ENCODE results near the gene NEK3.
A peak's percentile ranks its signal among the peaks of the same experiment; 100 is the strongest.
"Not testable (repeated sequence)": the region's sequence is repeated elsewhere in the genome, so short reads cannot be mapped to it uniquely, and the experiment has no call there.

NEK3 gene

GRCh38 chr13:52118095-52118494, 41.3 kb downstream of the NEK3 start:
- DNase-seq (ENCODE audit: low spot score) = no peak

- no peak for DNase-seq (ENCODE audit: low spot score)
Observed at GRCh38 chr13:52112591-52112990, 46.8 kb downstream of the NEK3 start.

- no peak for DNase-seq (ENCODE audit: low spot score)
Observed at GRCh38 chr13:52109116-52109670, 50.2 kb downstream of the NEK3 start.

GRCh38 chr13:52105841-52106240, 53.6 kb downstream of the NEK3 start:
- DNase-seq (ENCODE audit: low spot score) = no peak

- peak; percentile 40 for DNase-seq (ENCODE audit: low spot score)
Observed at GRCh38 chr13:52104624-52105023, 54.8 kb downstream of the NEK3 start.

- no peak for DNase-seq (ENCODE audit: low spot score)
Observed at GRCh38 chr13:52103386-52103785, 56.0 kb downstream of the NEK3 start.

GRCh38 chr13:52102423-52102822, 57.0 kb downstream of the NEK3 start:
- not testable (repeated sequence) for DNase-seq (ENCODE audit: low spot score)

GRCh38 chr13:52097197-52097596, 62.2 kb downstream of the NEK3 start:
- DNase-seq (ENCODE audit: low spot score) = no peak

GRCh38 chr13:52096748-52097147, 62.6 kb downstream of the NEK3 start:
- DNase-seq (ENCODE audit: low spot score) = no peak

GRCh38 chr13:52096062-52096461, 63.3 kb downstream of the NEK3 start:
- no peak for DNase-seq (ENCODE audit: low spot score)

- no peak for DNase-seq (ENCODE audit: low spot score)
Observed at GRCh38 chr13:52092087-52092486, 67.3 kb downstream of the NEK3 start.

GRCh38 chr13:52091473-52091872, 67.9 kb downstream of the NEK3 start:
- DNase-seq (ENCODE audit: low spot score) = no peak

GRCh38 chr13:52085421-52085820, 74.0 kb downstream of the NEK3 start:
- DNase-seq (ENCODE audit: low spot score) = no peak

- not testable (repeated sequence) for DNase-seq (ENCODE audit: low spot score)
Observed at GRCh38 chr13:52084981-52085380, 74.4 kb downstream of the NEK3 start.

Data from LoVo (cell line).